ENCODE data around the gene FMN1. TPM values are rescaled to one million over a fixed set of nuclear protein-coding genes. Genes with fewer than 3 reads are reported as not detected.

Gene FMN1
- polyA plus RNA-seq, 2 of the 4 experiments (the other 2 are of a cell fraction), result 0.53 to 2.2 TPM

DNA sequence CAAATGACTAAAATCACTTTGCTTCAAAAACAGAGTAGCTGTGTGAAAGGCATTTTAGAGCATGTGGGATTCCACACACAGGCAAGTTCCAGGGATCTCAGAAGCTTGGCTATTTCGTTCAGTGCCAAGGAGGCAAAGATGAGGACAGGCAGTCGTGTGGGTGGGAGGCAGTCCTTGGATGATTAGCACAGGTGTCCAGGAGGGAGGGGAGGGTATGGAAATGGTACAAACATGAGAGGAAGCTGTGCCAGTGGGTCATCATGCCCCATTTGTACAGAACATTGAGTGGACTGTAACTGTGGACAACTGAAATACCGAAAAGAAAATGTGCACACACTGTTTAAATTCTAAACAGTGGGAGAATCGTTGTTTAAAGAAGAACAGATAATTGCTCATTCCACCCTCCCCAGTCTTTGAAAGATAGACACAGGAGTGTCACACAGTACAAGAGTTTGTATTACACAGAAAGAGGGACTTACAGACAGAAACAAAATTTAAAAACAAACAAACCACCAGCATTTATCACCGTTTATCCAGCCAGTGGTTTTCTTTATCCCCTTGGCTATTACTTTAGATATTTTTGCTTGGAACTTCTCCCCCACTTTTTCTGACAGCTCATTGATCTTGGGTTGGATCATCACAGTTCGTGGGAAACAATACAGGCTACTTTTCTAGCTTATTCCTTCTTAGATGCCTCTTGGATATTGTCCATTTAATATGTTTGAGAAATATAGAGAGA, 353.8 kb downstream of the FMN1 start:
- peak; percentile 56 for FAIRE-seq
- CTCF ChIA-PET, result interaction anchor here (0.6 to 6.6 kb wide), 14 partner anchors 11 to 181 kb away, joined by 3 to 57 read pairs (median 3); no protein-coding TSS in a partner anchor
- peak in 1 of 2 experiments; percentile 36; a peak in 3 of 6 replicates for ATAC-seq
- Histone ChIP-seq H3K4me2 (peak overlapping the region; percentile 19), H3K4me1 (peaks cover 30% of the 10 kb centered on the region), H3K27ac (peak overlapping the region; percentile 33 to 73; a peak in 5 of 6 replicates), H3K4me3 (no peak overlapping the region), H3K9me3 (no peaks in the 10 kb centered on the region)
- DNase-seq (ENCODE audit: low read depth in 1 of 2, low spot score in 1 of 2), result no peak
- TF ChIP-seq FOSL2 (IDR thresholded peaks at IDR 0.05), result no peak
- no peak for TF ChIP-seq FOSL2 (CRISPR knock-in tag; IDR thresholded peaks at IDR 0.05)
- no peak for TF ChIP-seq CBX8 (IDR thresholded peaks at IDR 0.05)
- no peak for TF ChIP-seq HEYL (CRISPR knock-in tag; IDR thresholded peaks at IDR 0.05)
- TF ChIP-seq CBX2 (IDR thresholded peaks at IDR 0.05; ENCODE audit: borderline replicate concordance, low read depth), result no peak
- TF ChIP-seq HDAC2 (IDR thresholded peaks at IDR 0.05), result no peak
- TF ChIP-seq MAFK (IDR thresholded peaks at IDR 0.05; ENCODE audit: partially characterized antibody), result no peak
- TF ChIP-seq FOSB (CRISPR knock-in tag; IDR thresholded peaks at IDR 0.05), result no peak
- no peak for TF ChIP-seq HOXB5 (CRISPR knock-in tag; IDR thresholded peaks at IDR 0.05)
- no peak for TF ChIP-seq KDM1A (IDR thresholded peaks at IDR 0.05; ENCODE audit: low read depth)
- TF ChIP-seq NPAS2 (CRISPR knock-in tag; IDR thresholded peaks at IDR 0.05; ENCODE audit: borderline replicate concordance), result no peak
- TF ChIP-seq, protein P1, sequence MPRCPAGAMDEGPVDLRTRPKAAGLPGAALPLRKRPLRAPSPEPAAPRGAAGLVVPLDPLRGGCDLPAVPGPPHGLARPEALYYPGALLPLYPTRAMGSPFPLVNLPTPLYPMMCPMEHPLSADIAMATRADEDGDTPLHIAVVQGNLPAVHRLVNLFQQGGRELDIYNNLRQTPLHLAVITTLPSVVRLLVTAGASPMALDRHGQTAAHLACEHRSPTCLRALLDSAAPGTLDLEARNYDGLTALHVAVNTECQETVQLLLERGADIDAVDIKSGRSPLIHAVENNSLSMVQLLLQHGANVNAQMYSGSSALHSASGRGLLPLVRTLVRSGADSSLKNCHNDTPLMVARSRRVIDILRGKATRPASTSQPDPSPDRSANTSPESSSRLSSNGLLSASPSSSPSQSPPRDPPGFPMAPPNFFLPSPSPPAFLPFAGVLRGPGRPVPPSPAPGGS (IDR thresholded peaks at IDR 0.05), result no peak
- TF ChIP-seq EHF (CRISPR knock-in tag; IDR thresholded peaks at IDR 0.05), result no peak
- no peak for TF ChIP-seq RNF2 (IDR thresholded peaks at IDR 0.05; ENCODE audit: borderline replicate concordance, low read depth)
- POLR2A ChIA-PET, result interaction anchor here (0.7 kb wide), 1 partner anchor 177 kb away, joined by 3 read pairs; no protein-coding TSS in a partner anchor
- WGBS (ENCODE audit: missing lambda C conversion rate), result 46% methylated on average over 6 of the region's 6 CpGs

DNA sequence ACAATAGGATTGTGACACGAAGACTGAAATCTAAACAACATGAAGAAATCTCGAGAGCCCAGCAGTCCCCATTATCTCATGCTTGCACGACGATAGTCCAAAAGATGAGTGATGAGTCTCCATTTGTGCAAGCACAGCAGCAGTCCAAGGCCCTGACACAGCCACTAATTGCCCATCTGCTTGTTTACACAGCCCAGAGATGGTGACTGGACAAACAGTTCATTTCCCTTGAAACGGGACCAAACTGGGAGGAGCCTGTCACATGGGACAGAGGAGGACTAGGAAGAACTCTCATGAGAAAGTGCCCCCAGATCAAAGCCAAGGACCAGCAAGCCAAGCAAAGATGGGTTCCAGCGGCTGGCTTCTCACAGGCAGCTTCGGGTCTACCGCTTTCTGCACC, 355.7 kb downstream of the FMN1 start:
- ATAC-seq (peak; percentile 65 to 87; a peak in 5 of 6 replicates), DNase-seq (ENCODE audit: low read depth in 1 of 2, low spot score in 1 of 2) (peak; percentile 29 to 81), FAIRE-seq (no peak)
- Histone ChIP-seq H3K9me3 (no peaks in the 10 kb centered on the region), H3K4me1 (peaks cover 30% of the 10 kb centered on the region), H3K27ac (peak overlapping the region; percentile 59 to 73), H3K4me3 (no peak overlapping the region), H3K4me2 (peak overlapping the region; percentile 50)
- 38% methylated on average over 8 of the region's 8 CpGs for WGBS (ENCODE audit: missing lambda C conversion rate)
- ChIA-PET CTCF (interaction anchor here (0.9 to 6.6 kb wide), 7 partner anchors 11 to 188 kb away, joined by 3 to 57 read pairs (median 7); no protein-coding TSS in a partner anchor), POLR2A (interaction anchor here (1.8 kb wide), 1 partner anchor 11 kb away, joined by 5 read pairs; no protein-coding TSS in a partner anchor)
- peak; percentile 64; the same call in 1 of the 2 replicates for TF ChIP-seq GATA3 (IDR thresholded peaks at IDR 0.05; ENCODE audit: borderline replicate concordance)
- no peak for TF ChIP-seq ZSCAN20 (CRISPR knock-in tag; IDR thresholded peaks at IDR 0.05)
- TF ChIP-seq MYC (IDR thresholded peaks at IDR 0.05; ENCODE audit: borderline replicate concordance, low read length), result no peak
- TF ChIP-seq SREBF2 (IDR thresholded peaks at IDR 0.05), result no peak
- TF ChIP-seq TFCP2L1 (CRISPR knock-in tag; IDR thresholded peaks at IDR 0.05), result no peak
- TF ChIP-seq NPAS2 (CRISPR knock-in tag; IDR thresholded peaks at IDR 0.05; ENCODE audit: borderline replicate concordance), result no peak
- 0 out of 5 replicates have a peak, but pooled peaks of 1 of the 2 experiments have one; percentile 12 for TF ChIP-seq RAD21 (conservative IDR thresholded peaks at IDR 0.05 in 1 of 2, IDR thresholded peaks at IDR 0.05 in 1 of 2)
- no peak for TF ChIP-seq TP53 (CRISPR knock-in tag; IDR thresholded peaks at IDR 0.05)
- TF ChIP-seq, protein P2, sequence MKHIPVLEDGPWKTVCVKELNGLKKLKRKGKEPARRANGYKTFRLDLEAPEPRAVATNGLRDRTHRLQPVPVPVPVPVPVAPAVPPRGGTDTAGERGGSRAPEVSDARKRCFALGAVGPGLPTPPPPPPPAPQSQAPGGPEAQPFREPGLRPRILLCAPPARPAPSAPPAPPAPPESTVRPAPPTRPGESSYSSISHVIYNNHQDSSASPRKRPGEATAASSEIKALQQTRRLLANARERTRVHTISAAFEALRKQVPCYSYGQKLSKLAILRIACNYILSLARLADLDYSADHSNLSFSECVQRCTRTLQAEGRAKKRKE (CRISPR knock-in tag; IDR thresholded peaks at IDR 0.05; ENCODE audit: low read depth), result peak; percentile 58; the same call in 1 of the 2 replicates
- no peak for TF ChIP-seq ESRRA (IDR thresholded peaks at IDR 0.05; ENCODE audit: borderline replicate concordance, low read length)
- TF ChIP-seq, protein P3, sequence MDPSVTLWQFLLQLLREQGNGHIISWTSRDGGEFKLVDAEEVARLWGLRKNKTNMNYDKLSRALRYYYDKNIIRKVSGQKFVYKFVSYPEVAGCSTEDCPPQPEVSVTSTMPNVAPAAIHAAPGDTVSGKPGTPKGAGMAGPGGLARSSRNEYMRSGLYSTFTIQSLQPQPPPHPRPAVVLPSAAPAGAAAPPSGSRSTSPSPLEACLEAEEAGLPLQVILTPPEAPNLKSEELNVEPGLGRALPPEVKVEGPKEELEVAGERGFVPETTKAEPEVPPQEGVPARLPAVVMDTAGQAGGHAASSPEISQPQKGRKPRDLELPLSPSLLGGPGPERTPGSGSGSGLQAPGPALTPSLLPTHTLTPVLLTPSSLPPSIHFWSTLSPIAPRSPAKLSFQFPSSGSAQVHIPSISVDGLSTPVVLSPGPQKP (IDR thresholded peaks at IDR 0.05; ENCODE audit: low read depth, low read length), result no peak
- TF ChIP-seq, protein P4, sequence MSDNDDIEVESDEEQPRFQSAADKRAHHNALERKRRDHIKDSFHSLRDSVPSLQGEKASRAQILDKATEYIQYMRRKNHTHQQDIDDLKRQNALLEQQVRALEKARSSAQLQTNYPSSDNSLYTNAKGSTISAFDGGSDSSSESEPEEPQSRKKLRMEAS (IDR thresholded peaks at IDR 0.05), result peak; percentile 83
- TF ChIP-seq RNF2 (IDR thresholded peaks at IDR 0.05; ENCODE audit: borderline replicate concordance, low read depth), result no peak
- TF ChIP-seq POLR2A (IDR thresholded peaks at IDR 0.05; ENCODE audit: low read length), result no peak
- peak; percentile 45; the same call in 1 of the 2 replicates for TF ChIP-seq JUNB (IDR thresholded peaks at IDR 0.05)
- no peak; the same call in 1 of the 2 replicates for TF ChIP-seq FOSL2 (IDR thresholded peaks at IDR 0.05)
- peak; percentile 82 for TF ChIP-seq FOSL2 (CRISPR knock-in tag; IDR thresholded peaks at IDR 0.05)
- TF ChIP-seq FOSB (CRISPR knock-in tag; IDR thresholded peaks at IDR 0.05), result no peak
- TF ChIP-seq, protein P5, sequence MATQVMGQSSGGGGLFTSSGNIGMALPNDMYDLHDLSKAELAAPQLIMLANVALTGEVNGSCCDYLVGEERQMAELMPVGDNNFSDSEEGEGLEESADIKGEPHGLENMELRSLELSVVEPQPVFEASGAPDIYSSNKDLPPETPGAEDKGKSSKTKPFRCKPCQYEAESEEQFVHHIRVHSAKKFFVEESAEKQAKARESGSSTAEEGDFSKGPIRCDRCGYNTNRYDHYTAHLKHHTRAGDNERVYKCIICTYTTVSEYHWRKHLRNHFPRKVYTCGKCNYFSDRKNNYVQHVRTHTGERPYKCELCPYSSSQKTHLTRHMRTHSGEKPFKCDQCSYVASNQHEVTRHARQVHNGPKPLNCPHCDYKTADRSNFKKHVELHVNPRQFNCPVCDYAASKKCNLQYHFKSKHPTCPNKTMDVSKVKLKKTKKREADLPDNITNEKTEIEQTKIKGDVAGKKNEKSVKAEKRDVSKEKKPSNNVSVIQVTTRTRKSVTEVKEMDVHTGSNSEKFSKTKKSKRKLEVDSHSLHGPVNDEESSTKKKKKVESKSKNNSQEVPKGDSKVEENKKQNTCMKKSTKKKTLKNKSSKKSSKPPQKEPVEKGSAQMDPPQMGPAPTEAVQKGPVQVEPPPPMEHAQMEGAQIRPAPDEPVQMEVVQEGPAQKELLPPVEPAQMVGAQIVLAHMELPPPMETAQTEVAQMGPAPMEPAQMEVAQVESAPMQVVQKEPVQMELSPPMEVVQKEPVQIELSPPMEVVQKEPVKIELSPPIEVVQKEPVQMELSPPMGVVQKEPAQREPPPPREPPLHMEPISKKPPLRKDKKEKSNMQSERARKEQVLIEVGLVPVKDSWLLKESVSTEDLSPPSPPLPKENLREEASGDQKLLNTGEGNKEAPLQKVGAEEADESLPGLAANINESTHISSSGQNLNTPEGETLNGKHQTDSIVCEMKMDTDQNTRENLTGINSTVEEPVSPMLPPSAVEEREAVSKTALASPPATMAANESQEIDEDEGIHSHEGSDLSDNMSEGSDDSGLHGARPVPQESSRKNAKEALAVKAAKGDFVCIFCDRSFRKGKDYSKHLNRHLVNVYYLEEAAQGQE (IDR thresholded peaks at IDR 0.05), result no peak
- TF ChIP-seq, protein P6, sequence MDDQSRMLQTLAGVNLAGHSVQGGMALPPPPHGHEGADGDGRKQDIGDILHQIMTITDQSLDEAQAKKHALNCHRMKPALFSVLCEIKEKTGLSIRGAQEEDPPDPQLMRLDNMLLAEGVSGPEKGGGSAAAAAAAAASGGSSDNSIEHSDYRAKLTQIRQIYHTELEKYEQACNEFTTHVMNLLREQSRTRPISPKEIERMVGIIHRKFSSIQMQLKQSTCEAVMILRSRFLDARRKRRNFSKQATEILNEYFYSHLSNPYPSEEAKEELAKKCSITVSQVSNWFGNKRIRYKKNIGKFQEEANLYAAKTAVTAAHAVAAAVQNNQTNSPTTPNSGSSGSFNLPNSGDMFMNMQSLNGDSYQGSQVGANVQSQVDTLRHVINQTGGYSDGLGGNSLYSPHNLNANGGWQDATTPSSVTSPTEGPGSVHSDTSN (IDR thresholded peaks at IDR 0.05), result no peak

All from A549 (cell line).